ENCODE results near the gene PDE7B.

The PDE7B gene

DNA sequence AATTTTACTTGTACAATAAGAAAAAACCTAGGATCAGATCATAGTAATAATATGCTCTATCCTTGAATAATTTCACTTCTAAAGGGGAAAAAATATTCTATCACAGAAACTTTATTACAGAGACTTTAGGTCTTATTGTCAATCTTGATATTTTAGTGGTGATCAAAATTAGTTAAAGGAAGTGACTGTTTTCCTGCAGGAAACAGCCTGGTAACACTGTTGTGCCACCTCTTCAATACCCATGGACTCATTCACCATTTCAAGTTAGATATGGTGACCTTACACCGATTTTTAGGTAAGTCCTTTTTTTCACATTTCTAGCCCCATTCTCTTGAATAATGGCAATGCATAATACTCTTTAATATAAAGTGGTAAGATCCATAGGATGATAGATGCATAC, 299.5 kb downstream of the PDE7B start:
- DNase-seq (ENCODE audit: low read depth) = no peak

DNA sequence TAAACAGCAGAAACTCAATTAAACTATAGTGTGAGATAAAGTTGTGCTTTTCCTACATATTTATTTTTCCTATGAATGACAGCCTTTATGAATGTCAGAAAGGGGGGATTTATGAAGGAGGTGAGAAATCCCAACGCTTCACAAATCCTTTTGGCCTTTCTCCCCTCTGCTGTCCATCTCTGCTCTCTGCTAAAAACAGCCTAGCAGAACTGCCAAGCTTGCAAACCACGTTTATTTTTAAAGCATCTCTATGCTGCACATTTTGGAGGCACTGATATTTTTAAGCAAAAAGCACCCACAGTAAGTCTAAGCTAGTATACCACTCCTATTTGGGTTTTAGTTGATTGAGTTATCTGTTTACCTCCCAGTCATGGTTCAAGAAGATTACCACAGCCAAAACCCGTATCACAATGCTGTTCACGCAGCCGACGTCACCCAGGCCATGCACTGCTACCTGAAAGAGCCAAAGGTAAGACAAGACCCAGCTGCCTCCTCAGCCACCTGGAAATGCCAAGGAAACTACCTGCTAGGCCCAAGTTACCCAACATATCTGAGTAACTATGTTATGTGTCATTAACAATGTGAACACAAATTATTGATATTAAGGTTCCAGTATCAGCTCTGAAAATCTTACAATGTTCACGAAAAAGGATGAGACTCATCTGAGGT, 302.3 kb downstream of the PDE7B start:
- no peak for DNase-seq (ENCODE audit: low read depth)

DNA sequence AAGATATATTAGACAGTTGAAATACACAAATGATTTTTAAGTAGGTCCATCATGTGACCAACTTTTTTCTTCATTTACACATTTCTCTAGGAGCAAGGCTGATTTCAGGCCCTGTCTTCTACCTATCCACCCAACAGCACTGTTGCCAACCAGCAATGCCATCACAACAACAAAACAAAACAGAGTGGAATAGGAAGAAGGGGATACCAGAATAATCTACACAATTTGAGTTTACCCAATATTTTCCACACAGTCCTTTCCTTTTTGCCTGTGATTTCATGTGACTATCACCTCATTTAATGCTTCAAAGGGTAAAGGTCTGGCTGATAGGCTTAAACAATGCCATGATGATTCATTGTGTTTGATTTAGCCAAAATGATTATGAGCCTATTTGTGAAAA, 303.7 kb downstream of the PDE7B start:
- DNase-seq (ENCODE audit: low read depth) = no peak

DNA sequence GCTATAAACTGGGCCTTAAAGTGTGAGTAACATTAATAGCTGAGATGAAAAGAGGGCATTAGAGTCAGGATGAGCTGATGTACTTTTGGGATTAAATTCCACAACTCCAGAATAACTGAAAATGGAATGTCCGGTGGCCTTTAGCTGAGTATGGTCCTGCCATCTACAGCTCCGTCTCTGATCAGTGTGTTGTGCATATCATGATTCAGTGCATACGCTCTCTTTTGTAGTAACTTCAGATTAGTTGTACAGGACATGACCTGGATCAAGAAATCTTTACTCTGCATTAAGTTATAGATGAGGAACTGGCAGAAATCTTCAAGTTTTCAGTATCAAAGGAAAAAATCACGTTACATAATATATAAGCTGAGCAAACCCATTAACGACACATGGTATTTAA, 306.2 kb downstream of the PDE7B start:
- DNase-seq (ENCODE audit: low read depth) = no peak

DNA sequence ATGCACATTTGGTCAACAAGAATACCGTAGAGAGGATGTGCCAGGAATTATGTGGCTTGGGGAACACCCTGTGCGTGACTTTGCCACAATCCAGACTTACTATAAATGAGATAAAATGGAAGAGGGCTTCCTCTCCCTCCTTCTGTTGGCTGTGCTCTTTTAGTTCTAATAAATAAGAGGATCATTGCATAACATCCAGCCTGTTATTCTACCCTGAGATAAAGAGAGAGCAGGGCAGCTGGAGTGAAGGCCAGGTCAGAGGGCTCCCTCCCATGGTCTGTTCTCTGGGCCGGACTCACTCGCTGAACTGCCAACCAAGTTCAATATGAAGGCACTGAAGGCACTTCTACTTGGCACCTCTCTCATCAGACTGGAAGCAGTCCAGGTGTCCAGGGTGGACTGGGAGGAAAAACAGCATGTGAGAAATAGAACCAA, 306.9 kb downstream of the PDE7B start:
- DNase-seq (ENCODE audit: low read depth) = no peak

DNA sequence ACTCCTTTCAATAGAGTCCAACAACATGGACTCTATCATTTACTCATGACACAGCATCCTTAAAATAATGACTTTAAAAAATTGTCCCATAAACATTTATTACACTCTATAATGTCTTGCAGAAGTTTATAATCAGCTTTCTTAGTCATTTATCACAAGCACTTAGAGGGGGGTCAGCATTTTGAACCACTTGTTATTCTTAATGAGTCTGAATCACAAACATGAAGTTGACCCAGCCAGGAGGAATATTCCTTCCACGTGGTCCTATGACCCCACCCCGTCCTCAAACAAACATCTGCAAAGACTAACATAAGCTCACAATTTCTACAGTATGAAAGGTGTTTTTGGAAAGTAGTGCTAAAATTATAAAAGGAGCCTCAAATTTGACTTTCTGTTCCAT, 307.5 kb downstream of the PDE7B start:
- DNase-seq (ENCODE audit: low read depth) = no peak

DNA sequence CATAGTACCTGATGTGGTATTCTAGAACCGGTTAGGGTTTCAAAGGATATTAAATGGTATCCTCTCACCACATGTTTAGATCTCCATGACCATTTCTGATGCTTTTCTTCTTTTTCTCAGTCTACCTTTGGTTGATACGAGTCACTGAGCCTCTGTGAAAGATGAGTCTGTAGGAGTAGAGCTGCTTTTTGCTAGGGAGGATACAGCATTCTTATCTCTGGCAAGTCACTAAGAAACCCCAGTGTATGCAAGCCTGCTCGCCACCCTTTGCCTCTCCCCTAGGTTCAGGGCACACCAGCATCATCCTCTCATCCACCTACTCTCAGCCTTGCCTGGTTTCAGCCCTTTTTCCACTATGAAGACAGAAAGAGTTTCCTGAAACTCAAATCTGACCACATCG, 308.7 kb downstream of the PDE7B start:
- no peak for DNase-seq (ENCODE audit: low read depth)

DNA sequence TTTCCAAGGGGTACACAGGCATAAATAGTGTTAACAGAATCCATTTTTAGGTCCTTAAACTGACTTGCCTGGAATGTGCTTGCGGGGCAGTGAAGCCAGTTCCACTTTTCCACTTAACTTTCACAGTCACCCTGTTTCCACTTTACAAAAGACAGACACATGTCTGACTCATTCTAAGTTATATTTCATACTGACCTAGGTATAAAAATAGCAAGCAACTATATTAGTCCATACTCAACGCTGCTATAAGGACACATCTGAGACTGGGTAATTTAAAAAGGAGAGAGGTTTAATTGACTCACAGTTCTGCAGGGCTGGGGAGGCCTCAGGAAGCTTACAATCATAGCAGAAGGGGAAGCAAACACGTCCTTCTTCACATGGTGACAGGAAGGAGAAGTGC, 310.4 kb downstream of the PDE7B start:
- DNase-seq (ENCODE audit: low read depth) = no peak

DNA sequence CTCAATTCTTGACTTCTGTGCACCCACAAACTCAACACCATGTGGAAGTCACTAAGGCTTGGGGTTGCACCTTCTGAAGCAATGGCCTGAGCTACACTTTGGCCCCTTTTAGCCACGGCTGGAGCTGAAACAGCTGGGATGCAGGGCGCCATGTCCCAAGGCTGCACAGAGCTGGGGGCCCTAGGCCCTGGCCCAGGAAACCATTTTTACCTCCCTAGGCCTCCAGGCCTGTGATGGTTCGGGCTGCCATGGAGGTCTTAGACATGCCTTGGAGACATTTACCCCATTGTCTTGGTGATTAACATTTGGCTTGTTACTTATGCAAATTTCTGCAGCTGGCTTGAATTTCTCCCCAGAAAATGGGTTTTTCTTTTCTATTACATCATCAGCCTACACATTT, 311.8 kb downstream of the PDE7B start:
- DNase-seq (ENCODE audit: low read depth) = no peak

DNA sequence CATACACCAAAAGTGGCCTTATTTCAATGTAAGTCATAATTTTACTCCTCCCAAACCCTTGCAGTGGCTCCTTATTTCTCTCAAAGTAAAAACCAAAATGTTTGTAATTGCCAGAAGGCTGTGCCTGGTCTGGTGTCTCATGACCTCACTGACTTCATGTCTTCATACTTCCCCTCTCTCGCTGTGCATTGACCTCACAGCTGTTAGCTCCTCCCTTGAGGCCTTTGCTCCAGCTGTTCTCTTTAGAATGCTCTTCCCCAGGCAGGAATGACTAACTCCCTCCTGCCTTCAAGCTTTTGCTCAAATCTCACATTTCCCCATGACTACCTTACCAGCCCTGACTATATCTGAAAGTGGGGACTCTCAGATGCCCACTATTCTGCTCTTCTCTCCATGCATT, 315.3 kb downstream of the PDE7B start:
- no peak for DNase-seq (ENCODE audit: low read depth)

DNA sequence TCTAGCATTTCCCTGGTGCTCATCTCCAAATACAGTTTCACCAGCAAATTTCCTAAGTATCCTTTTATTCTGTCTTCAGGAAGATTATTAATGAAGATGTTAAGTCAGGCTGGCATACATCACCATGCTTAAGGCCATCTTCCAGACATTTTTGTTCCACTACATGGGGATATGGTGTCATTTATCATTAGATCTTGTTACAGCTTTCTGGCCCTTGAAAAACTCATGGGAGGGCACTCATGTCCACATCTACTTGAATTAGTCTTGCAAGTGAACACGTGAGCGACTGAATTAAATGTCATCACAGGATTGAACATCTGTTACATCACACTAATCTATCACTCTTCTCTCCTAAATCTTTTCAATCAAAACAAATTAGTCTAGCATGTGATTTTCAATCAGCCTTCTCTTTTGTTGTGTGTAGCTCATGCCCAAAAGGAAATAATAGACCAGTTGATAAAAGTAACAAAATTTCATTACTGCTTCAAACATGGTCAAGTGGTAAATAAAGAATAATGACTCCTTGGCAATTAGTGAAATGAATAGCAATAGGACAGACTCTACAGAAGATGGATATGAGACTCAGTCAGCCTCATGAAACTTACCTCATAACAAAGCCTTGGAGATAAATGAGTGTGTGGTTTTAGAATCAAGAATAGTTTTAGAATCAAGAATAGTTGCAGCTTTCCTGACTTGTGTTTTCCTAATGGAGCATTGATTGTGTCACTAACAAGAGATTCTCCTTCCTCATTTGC, 318.1 kb downstream of the PDE7B start:
- DNase-seq (ENCODE audit: low read depth) = no peak

DNA sequence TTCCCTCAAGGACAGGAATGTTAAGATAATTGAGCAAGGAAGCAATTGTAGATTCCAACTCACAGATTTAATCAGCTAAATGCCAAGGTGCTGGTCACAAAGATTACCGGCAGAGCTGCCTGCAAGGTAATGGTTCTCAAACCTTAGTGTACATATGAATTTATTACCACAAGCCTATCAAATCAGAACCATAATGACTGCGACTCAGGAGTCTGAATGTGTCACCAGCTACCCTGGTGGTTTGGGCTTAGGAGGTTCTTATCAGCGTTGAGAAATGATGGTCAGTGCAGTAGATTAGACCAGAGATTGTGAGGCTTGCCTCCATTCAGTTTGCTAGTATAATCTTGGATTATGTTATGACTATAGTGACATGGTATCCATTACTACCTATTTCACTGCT, 319.7 kb downstream of the PDE7B start:
- no peak for DNase-seq (ENCODE audit: low read depth)

DNA sequence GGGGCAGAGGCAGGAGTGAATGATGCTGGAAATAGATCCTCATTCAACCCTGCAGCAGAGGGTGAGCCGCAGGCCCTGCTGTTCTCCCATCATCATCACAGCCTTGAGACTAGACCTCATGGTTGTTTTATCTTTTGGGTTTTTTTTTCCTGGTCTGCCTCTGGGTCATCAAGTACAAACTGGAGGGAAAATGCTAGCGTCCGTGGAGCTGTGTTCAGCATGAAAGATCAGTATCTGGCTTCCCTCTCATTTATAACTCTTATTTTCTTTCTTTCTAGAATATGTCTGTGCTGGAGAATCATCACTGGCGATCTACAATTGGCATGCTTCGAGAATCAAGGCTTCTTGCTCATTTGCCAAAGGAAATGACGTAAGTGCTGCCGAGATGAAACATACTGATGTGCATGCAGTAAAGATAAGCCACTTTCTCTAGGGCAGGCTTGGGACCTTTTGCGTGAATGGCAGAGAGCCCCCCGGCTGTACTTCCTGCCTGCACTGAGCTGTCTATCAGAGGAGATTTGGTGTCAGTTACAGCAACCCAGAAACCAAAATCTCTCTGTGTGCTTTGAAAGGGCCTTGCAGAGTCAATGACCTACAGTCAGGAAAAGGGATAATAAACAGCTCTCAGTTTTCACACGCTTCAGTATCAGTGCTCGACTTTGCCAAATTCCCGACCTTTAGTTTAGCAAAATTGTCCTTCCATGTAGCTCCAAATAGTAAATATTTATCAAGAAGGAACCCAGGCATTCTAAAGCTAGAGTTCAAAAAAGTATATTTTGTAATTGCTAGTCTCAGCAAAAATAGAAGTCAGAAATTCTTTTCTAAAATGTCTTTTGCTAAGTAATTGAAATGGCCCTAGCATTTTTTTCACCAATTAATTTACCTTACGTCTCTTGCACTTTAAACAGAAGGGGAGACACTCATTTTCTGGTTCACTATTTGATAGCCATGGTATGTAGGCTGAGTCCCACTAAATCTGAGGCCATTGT, 322.3 kb downstream of the PDE7B start:
- DNase-seq (ENCODE audit: low read depth) = no peak

DNA sequence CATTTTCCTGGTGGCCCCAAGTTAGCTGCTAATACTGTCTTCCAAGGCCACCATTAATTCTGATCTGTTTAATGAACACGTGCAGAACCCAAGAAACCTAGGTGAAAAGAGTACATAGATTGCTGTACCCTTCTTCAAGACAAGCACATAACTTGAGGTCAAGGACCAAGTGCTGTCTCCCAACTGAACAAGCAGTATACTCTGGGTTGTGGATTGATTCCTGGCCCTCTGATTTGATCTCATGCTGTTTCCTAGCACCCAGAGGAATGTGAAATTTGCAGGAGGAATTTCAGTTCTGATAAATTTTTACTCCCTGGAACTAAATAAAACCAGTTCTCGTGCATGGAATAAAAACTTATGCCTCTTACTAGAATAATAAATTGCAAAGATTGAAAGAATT, 323.0 kb downstream of the PDE7B start:
- no peak for DNase-seq (ENCODE audit: low read depth)

DNA sequence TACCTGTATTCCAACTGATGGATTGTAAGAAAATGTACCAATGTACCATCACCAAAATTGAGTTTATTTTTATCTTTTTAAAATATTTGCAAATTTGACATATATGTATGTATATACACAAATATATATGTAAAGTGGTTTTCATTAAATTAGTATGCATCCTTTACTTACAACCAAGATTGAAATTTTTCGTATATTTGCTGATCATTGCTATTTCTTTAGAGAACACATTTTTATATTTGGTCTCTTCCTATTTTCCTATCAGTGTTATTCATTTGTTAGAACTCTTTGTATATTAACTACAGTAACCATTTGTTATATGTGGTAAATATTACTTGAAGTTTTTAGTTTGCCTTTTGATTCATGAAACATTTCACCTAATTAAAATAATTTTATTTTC, 324.4 kb downstream of the PDE7B start:
- DNase-seq (ENCODE audit: low read depth) = no peak

DNA sequence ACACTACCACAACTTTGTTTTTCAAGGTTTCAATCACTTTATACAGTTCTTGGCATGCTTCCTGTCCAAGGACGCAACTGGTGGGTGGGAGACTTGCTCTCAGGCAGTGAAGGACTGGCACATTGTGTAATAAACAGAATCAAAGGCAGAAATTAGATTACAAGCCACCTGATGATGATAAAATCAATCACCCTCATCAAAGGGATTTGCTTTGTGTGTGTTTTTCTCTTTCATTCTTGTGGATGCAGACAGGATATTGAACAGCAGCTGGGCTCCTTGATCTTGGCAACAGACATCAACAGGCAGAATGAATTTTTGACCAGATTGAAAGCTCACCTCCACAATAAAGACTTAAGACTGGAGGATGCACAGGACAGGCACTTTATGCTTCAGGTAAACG, 327.2 kb downstream of the PDE7B start:
- DNase-seq (ENCODE audit: low read depth) = no peak

DNA sequence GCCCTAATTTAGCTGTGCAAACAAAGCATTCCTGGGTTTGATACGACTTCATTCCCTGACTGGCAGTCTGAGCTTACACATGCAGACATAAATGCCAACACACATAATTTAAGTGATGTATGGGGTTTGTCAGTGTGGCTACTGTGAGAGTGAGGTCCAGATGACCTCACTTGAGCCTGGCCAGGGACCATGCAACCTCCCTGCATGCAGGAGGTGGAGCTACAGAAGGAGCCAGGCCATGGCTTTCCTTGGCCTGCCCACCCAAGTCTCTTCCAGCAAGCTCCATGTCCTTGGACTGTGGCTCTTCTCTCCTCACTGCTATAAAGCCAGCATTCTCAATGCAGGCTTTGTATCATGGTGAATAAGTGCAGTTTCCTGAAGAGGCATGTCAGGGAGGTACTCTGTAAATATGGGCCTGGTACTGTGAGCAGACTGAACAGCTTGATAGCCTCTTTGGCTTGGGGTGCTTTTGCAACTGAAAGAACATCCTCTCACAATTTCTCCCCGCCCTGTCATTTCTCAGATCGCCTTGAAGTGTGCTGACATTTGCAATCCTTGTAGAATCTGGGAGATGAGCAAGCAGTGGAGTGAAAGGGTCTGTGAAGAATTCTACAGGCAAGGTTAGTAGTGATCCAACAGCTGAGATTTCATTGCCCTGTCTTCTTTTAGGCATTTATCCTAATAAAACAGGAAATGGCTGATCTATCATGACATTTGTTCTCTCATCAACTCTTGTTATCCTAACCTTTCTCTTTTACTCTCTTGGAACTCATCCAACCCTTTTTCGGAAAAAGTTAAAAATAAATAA, 329.4 kb downstream of the PDE7B start:
- peak; percentile 6 for DNase-seq (ENCODE audit: low read depth)

DNA sequence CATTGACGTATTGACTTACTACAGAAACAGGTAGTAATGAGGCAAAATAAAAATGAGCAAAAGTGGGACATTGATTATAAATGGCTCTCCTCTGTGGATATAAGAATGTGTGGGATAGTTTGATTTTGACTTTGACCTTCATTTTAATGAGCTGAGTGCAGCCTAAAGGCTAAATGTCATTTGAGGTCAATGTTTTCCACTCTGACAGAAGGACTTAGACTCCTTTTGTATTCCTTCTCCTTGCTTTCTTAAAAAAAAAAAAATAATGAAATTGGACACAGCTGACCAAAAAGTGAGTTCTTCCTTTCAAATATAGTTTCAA, 330.0 kb downstream of the PDE7B start:
- DNase-seq (ENCODE audit: low read depth) = no peak

DNA sequence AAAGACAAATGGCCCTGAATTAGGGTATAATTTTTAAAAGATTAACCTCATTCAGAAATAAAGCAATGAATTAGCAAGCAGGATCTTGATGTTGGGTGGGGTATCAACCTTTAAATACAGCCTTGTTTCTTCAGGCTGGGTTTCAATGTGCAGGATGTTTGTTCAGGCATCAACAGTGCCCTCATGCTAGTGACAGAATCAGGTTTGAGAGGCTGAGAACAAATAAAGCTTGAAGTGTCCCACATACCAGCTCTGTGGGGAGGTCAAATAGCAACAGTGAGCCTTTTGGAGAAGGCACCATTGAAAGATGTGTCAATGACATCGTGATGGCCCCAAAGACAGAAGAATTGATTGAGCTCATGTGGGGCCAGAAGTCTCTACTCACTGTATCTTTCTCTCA, 330.4 kb downstream of the PDE7B start:
- DNase-seq (ENCODE audit: low read depth) = no peak

DNA sequence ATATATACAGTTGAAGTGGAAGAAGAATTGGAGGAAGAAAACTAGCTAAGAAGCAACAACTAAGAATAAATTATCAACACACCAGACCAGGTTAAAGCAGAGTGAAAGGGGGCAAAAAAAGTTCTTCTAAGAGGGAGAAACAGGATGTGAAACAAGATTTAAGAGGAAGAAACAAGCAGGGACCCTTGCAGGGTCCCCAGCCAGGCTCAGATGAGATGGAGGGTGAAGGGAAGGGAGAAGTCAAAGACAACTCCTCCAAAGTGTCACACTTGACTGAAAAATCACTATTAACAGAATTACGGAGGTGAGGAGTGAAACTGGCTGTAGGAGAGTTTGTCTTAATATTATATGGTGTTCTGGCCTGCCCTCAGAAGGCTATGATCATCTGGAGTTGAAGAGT, 333.2 kb downstream of the PDE7B start:
- DNase-seq (ENCODE audit: low read depth) = no peak

DNA sequence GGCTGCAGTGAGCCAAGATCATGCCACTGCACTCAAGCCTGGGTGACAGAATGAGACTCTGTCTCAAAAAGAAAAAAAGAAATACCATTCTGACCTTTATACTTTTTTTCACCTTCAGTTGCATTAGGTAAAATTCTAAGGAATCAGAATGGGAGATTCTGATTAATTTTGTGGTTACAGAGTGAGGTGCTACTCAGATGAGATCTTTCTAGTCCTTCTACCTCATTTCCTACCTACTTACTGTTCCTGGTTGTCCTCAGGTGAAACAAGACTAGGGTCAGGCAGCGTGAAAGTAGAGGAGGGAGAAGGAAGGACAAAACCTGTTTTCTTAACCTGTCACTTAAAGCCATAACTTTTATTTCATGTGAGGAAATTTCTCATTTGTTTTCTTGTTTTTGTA, 334.9 kb downstream of the PDE7B start:
- DNase-seq (ENCODE audit: low read depth) = no peak

DNA sequence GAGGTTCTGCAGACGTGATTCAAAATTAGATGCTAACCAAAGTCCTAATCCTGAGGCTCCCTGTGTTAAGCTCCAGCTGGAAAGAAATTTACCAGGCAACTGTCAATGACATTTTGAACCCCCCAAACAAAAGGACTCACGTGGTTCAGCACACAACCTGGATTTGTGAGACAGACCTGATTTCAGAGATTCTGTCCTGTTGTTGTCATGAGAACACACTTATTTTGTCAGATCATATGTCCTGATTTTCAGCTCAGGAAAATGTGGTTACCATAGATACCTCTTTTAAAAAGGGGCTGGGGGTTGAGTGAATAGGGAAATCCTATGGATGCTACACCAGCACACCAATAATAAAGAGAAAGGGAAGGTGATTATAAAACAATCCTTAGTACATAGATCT, 337.0 kb downstream of the PDE7B start:
- DNase-seq (ENCODE audit: low read depth) = no peak

Measured in GM04504 (cell line).